Spleen (tissue), 11 donors: ENCODE measurements around the gene PARK7. TPM values are rescaled to one million over a fixed set of nuclear protein-coding genes. Genes with fewer than 3 reads are reported as not detected.

ENCODE experiments used
- DNase-seq: peaks from one replicate; pipeline ENCODE4 v3.0.0-alpha.2; 2020
- H3K27ac ChIP-seq, 8 donors: fragments of 200-600 bp; sonication (generic) in 7 of 8; 1 replicate in 4 of 8; 2 replicates in 4 of 8; pipeline versions ENCODE4 v1.5.0 to v1.8.0; 2016 to 2021; ENCODE audit warnings: inconsistent platforms in 4 of 8, mild to moderate bottlenecking in 4 of 8, moderate library complexity in 1 of 8
- H3K27me3 ChIP-seq, 7 donors: fragments of 200-600 bp; sonication (generic) in 6 of 7; replicated peaks in 1 of 7; 1 replicate in 4 of 7; 2 replicates in 3 of 7; pipeline versions ENCODE4 v1.5.0 to v1.8.0; 2016 to 2021; ENCODE audit warnings: inconsistent platforms in 3 of 7, mild to moderate bottlenecking in 1 of 7
- H3K36me3 ChIP-seq, 6 donors: fragments of 200-600 bp; sonication (generic) in 5 of 6; 1 replicate in 4 of 6; 2 replicates in 2 of 6; pipeline versions ENCODE4 v1.5.0 to v1.8.0; 2016 to 2021; ENCODE audit warnings: inconsistent platforms in 2 of 6
- H3K4me1 ChIP-seq, 6 donors: fragments of 200-600 bp; sonication (generic) in 5 of 6; 1 replicate in 3 of 6; 2 replicates in 3 of 6; pipeline versions ENCODE4 v1.5.0 to v1.8.0; 2016 to 2021; ENCODE audit warnings: inconsistent platforms in 3 of 6
- H3K4me3 ChIP-seq, 8 donors: fragments of 200-600 bp; sonication (generic) in 7 of 8; 1 replicate in 4 of 8; 2 replicates in 4 of 8; pipeline versions ENCODE4 v1.5.0 to v1.8.0; 2016 to 2021; ENCODE audit warnings: inconsistent platforms in 4 of 8, mild to moderate bottlenecking in 4 of 8, moderate library complexity in 2 of 8
- H3K9me3 ChIP-seq, 8 donors: fragments of 200-600 bp; sonication (generic) in 7 of 8; 1 replicate in 4 of 8; 2 replicates in 4 of 8; pipeline versions ENCODE4 v1.5.0 to v1.8.0; 2016 to 2021; ENCODE audit warnings: inconsistent platforms in 4 of 8
- CTCF ChIP-seq, 11 experiments: fragments of 200-600 bp in 7 of 11; fragments of 450-650 bp in 4 of 11; sonication (generic) in 4 of 11; IDR thresholded peaks in 8 of 11; conservative IDR thresholded peaks in 3 of 11; 1 replicate in 7 of 11; 2 replicates in 4 of 11; pipeline versions ENCODE4 v1.4.0 to v1.8.0; 2016 to 2021; ENCODE audit warnings: antibody characterized with exemption in 11 of 11, inconsistent platforms in 4 of 11, mild to moderate bottlenecking in 1 of 11
- POLR2A ChIP-seq, 3 donors: fragments of 450-650 bp; IDR thresholded peaks; one replicate each; pipeline ENCODE4 v1.5.1; 2017; ENCODE audit warnings: antibody characterized with exemption in 3 of 3, mild to moderate bottlenecking in 1 of 3
- POLR2AphosphoS5 ChIP-seq, 3 donors: sonication (generic); formaldehyde crosslinking; IDR thresholded peaks; one replicate each; pipeline ENCODE4 v1.5.1; 2017; ENCODE audit warnings: antibody characterized with exemption in 3 of 3
- WGBS, 5 donors: extraction: QIAGEN DNeasy Blood & Tissue Kit in 3 of 5; methylation state at CpG; one replicate each; pipeline versions ENCODE4 v1.1.5 to v1.1.7; 2013 to 2018; 5-methylcytosine and 5-hydroxymethylcytosine counted together
- intact Hi-C: fragments of 100-400 bp; cut with DNase I; formaldehyde crosslinking; loops from one replicate; pipeline ENCODE4 v1.15.0; 2023; ENCODE audit warnings: low total_unique reads
- polyA plus RNA-seq, 3 donors: library from polyadenylated mRNA; stranded (reverse); fragments of 200-250 nt; gene quantifications; one replicate each; pipeline ENCODE4 v1.2.1, GENCODE V29; 2013
- total RNA-seq, 7 donors: library from RNA; depleted of rRNA in 3 of 7; stranded (reverse); fragments of >200 nt in 3 of 7; fragmentation: NEBNext Ultra II Directional in 4 of 7; extraction: Animal tissue kit (Norgen Biotek cat#: 25700) in 4 of 7; gene quantifications; one replicate each; pipeline versions ENCODE4 v1.1.0 to v1.2.1, GENCODE V29; 2016 to 2021
- donor health status: healthy with polysubstance abuse.
- donor health status: DM: no; HTN: no; CAD: no; lungs with moderate emphysema.
- donor health status: DM: no; HTN: no; CAD: no.
- donor health status: Bipolar disorder and iron deficiency.
- donor health status: healthy.
- donor health status: DM: no; HTN: no; CAD: no.
- donor health status: DM: yes; HTN: yes; CAD: no.

PARK7 gene
- total and polyA plus RNA-seq, 10 donors, result 93.5 to 370 (median 174) TPM

- WGBS, 5 donors, result 67 to 91% (median 81%) methylated on average over 1 of the region's 1 CpG
- Histone ChIP-seq H3K4me1 (no peaks in the 10 kb centered on the region), H3K27ac (no peak overlapping the region), H3K4me3 (no peak overlapping the region), H3K27me3 (no peaks in the 10 kb centered on the region), H3K36me3 (peaks cover 0 to 66% (median 36%) of the 10 kb centered on the region in 6 donors), H3K9me3 (no peaks in the 10 kb centered on the region)
- intact Hi-C loops, result no loop called here
- TF ChIP-seq POLR2AphosphoS5 (IDR thresholded peaks at IDR 0.05) (no peak), POLR2A (IDR thresholded peaks at IDR 0.05) (no peak), CTCF (IDR thresholded peaks at IDR 0.05 in 8 of 11, conservative IDR thresholded peaks at IDR 0.05 in 3 of 11) (no peak)
- DNase-seq, result no peak
Observed at GRCh38 chr1:7988576-7988975, 27.1 kb downstream of the PARK7 start.

- WGBS, 5 donors, result 74 to 89% (median 82%) methylated on average over 2 of the region's 2 CpGs
- H3K9me3 ChIP-seq, result no peaks in the 10 kb centered on the region
- no peaks in the 10 kb centered on the region for H3K27me3 ChIP-seq
- DNase-seq, result no peak
- H3K4me3 ChIP-seq, result no peak overlapping the region
- intact Hi-C loops, result no loop called here
- H3K4me1 ChIP-seq, result no peaks in the 10 kb centered on the region
- peaks cover 0 to 53% (median 24%) of the 10 kb centered on the region in 6 donors for H3K36me3 ChIP-seq
- no peak for TF ChIP-seq POLR2AphosphoS5 (IDR thresholded peaks at IDR 0.05)
- TF ChIP-seq CTCF (IDR thresholded peaks at IDR 0.05 in 8 of 11, conservative IDR thresholded peaks at IDR 0.05 in 3 of 11), result no peak
- no peak for TF ChIP-seq POLR2A (IDR thresholded peaks at IDR 0.05)
- peak overlapping the region in 1 of 8 donors; percentile 40 for H3K27ac ChIP-seq
Observed at GRCh38 chr1:7989762-7990428, 28.4 kb downstream of the PARK7 start.

GRCh38 chr1:7991504-7992440 lies 30.3 kb downstream of the PARK7 start:
- Histone ChIP-seq H3K27me3 (no peaks in the 10 kb centered on the region), H3K36me3 (peaks cover 0 to 39% (median 6%) of the 10 kb centered on the region in 6 donors), H3K4me1 (no peaks in the 10 kb centered on the region), H3K4me3 (no peak overlapping the region), H3K27ac (no peak overlapping the region), H3K9me3 (no peaks in the 10 kb centered on the region)
- DNase-seq, result no peak
- WGBS, 5 donors, result 94 to 97% (median 96%) methylated on average over 18 of the region's 18 CpGs
- no peak for TF ChIP-seq CTCF (IDR thresholded peaks at IDR 0.05 in 8 of 11, conservative IDR thresholded peaks at IDR 0.05 in 3 of 11)
- intact Hi-C loops, result no loop called here

GRCh38 chr1:7992885-7993284 lies 31.4 kb downstream of the PARK7 start:
- H3K27ac ChIP-seq, result no peak overlapping the region
- WGBS, 5 donors, result 93 to 98% (median 98%) methylated on average over 4 of the region's 4 CpGs
- H3K36me3 ChIP-seq, result peaks cover 0 to 32% (median 0%) of the 10 kb centered on the region in 6 donors
- H3K27me3 ChIP-seq, result no peaks in the 10 kb centered on the region
- intact Hi-C loops, result no loop called here
- no peak for DNase-seq
- H3K9me3 ChIP-seq, result no peaks in the 10 kb centered on the region
- TF ChIP-seq POLR2AphosphoS5 (IDR thresholded peaks at IDR 0.05), result no peak
- H3K4me1 ChIP-seq, result no peaks in the 10 kb centered on the region
- no peak overlapping the region for H3K4me3 ChIP-seq
